Esophagus muscularis mucosa (tissue), 4 donors: ENCODE results near the gene GDI1. TPM values are rescaled to one million over a fixed set of nuclear protein-coding genes. Genes with fewer than 3 reads are reported as not detected.

Source experiments
- DNase-seq: peaks from one replicate; pipeline ENCODE4 v3.0.0-alpha.2; 2017; ENCODE audit errors: extremely low spot score
- H3K27ac ChIP-seq, 4 donors: fragments of 200-600 bp; sonication (generic); replicated peaks in 1 of 4; 1 replicate in 3 of 4; 2 replicates in 1 of 4; pipeline ENCODE4 v1.5.1; 2016 to 2019; ENCODE audit warnings: mild to moderate bottlenecking in 1 of 4
- H3K27me3 ChIP-seq, 4 donors: fragments of 200-600 bp; sonication (generic); one replicate each; pipeline versions ENCODE4 v1.5.1 to v1.6.0; 2016 to 2019
- H3K36me3 ChIP-seq, 4 donors: fragments of 200-600 bp; sonication (generic); one replicate each; pipeline ENCODE4 v1.5.1; 2016 to 2019
- H3K4me1 ChIP-seq, 4 donors: fragments of 200-600 bp; sonication (generic); one replicate each; pipeline ENCODE4 v1.5.1; 2016 to 2019
- H3K4me3 ChIP-seq, 4 donors: fragments of 200-600 bp; sonication (generic); 1 replicate in 2 of 4; 2 replicates in 2 of 4; pipeline ENCODE4 v1.5.1; 2016 to 2019; ENCODE audit warnings: mild to moderate bottlenecking in 4 of 4, moderate library complexity in 1 of 4
- H3K9me3 ChIP-seq, 4 donors: fragments of 200-600 bp; sonication (generic); 1 replicate in 3 of 4; 2 replicates in 1 of 4; pipeline ENCODE4 v1.5.1; 2016 to 2019
- EP300 ChIP-seq: sonication (generic); formaldehyde crosslinking; IDR thresholded peaks from one replicate; pipeline ENCODE4 v1.6.1; 2017; ENCODE audit warnings: antibody characterized with exemption
- POLR2A ChIP-seq: fragments of 450-650 bp; IDR thresholded peaks from one replicate; pipeline ENCODE4 v1.6.1; 2017; ENCODE audit warnings: antibody characterized with exemption, moderate library complexity, mild to moderate bottlenecking, low read depth
- POLR2AphosphoS5 ChIP-seq, 2 donors: sonication (generic); formaldehyde crosslinking; IDR thresholded peaks; one replicate each; pipeline ENCODE4 v1.6.1; 2017; ENCODE audit warnings: antibody characterized with exemption in 2 of 2
- WGBS: methylation state at CpG from one replicate; pipeline ENCODE4 v1.1.5; 2018; 5-methylcytosine and 5-hydroxymethylcytosine counted together
- intact Hi-C: fragments of 100-400 bp; cut with DNase I; formaldehyde crosslinking; loops from one replicate; pipeline ENCODE4 v1.15.1; 2023
- total RNA-seq, 4 donors: library from RNA; depleted of rRNA; stranded (reverse); fragments of >200 nt; gene quantifications; one replicate each; pipeline versions ENCODE4 v1.1.0 to v1.2.1, GENCODE V29; 2016
- TF ChIP-seq, protein P1 (sequence below), 3 experiments: fragments of 200-600 bp in 2 of 3; fragments of 450-650 bp in 1 of 3; sonication (generic) in 2 of 3; IDR thresholded peaks; one replicate each; pipeline ENCODE4 v1.5.1; 2017 to 2019; ENCODE audit warnings: antibody characterized with exemption in 3 of 3, mild to moderate bottlenecking in 2 of 3, moderate library complexity in 1 of 3

The GDI1 gene
- total RNA-seq, 4 donors from 2014 or later: 105 to 148 (median 128) TPM

- peaks cover 11 to 36% (median 30%) of the 10 kb centered on the region in 4 donors for H3K4me1 ChIP-seq
- no peaks in the 10 kb centered on the region for H3K9me3 ChIP-seq
- no peak for DNase-seq
- TF ChIP-seq, protein P1, sequence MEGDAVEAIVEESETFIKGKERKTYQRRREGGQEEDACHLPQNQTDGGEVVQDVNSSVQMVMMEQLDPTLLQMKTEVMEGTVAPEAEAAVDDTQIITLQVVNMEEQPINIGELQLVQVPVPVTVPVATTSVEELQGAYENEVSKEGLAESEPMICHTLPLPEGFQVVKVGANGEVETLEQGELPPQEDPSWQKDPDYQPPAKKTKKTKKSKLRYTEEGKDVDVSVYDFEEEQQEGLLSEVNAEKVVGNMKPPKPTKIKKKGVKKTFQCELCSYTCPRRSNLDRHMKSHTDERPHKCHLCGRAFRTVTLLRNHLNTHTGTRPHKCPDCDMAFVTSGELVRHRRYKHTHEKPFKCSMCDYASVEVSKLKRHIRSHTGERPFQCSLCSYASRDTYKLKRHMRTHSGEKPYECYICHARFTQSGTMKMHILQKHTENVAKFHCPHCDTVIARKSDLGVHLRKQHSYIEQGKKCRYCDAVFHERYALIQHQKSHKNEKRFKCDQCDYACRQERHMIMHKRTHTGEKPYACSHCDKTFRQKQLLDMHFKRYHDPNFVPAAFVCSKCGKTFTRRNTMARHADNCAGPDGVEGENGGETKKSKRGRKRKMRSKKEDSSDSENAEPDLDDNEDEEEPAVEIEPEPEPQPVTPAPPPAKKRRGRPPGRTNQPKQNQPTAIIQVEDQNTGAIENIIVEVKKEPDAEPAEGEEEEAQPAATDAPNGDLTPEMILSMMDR (IDR thresholded peaks at IDR 0.05): no peak
- TF ChIP-seq POLR2AphosphoS5 (IDR thresholded peaks at IDR 0.05): no peak
- no peak for TF ChIP-seq EP300
- no peak for TF ChIP-seq POLR2A
- H3K27me3 ChIP-seq: no peaks in the 10 kb centered on the region
- intact Hi-C loops: no loop called here
- H3K36me3 ChIP-seq: peaks cover 0 to 46% (median 39%) of the 10 kb centered on the region in 4 donors
- no peak overlapping the region for H3K27ac ChIP-seq
- WGBS: 88% methylated on average over 6 of the region's 7 CpGs
- H3K4me3 ChIP-seq: no peak overlapping the region
Observed at GRCh38 chrX:154433605-154434004, 3.3 kb upstream of the GDI1 start.

DNA sequence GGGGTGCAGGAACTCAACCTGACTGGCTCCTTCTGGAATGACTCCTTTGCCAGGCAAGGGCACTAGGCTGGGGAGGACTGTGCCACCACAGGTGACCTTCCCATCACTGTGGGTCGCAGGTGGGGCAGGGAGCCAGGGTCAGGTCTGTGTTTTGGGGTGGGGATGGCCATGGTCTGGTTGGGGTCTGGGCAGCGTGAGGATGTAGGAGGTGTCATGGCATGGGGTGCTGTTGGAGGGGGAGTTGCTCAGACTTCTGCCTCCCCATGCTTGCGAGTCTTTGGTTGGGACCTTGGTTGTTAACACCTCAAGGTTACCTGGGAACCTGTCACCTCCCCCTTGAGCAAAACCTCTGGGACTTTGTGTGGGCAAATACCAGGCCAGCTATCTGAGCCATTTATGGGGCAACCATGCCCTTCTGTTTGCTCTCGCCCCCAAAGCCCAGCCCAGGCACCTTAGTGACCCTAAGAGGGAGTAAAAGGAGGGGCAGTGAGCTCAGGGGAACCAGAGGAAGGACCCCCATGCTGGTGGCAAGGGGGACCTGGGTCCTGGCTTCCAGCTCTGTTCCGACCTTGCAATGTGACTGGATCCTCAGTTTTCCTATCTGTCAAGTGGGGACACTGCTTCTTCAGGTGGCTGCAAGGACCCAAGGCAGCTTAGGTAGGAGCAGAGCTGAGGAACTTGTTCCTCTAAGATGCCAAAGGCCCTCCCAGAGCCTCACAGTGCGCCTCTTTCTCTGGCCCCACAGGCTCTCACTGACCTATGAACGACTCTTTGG is 2.4 kb upstream of the GDI1 start:
- 71% methylated on average over 7 of the region's 7 CpGs for WGBS

DNA sequence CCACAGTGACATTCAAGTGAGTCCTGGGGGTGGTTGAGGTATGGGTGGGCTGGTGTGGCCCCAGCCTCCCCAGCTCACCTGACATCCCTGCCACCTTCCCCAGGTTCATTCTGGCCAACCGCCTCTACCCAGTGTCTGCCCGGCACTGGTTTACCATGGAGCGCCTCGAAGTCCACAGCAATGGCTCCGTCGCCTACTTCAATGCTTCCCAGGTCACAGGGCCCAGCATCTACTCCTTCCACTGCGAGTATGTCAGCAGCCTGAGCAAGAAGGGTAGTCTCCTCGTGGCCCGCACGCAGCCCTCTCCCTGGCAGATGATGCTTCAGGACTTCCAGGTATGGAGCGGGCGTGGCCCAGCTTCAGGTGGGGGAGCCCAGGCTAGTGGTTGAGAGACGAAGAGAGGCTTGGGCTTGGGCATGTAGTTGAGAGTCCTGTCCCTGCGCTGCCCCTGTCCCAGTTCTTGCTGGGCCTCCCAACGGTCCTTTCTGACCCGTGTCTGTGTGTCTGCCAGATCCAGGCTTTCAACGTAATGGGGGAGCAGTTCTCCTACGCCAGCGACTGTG is 1.7 kb upstream of the GDI1 start:
- Histone ChIP-seq H3K9me3 (no peaks in the 10 kb centered on the region), H3K27me3 (no peaks in the 10 kb centered on the region), H3K4me3 (no peak overlapping the region), H3K4me1 (peaks cover 12 to 33% (median 30%) of the 10 kb centered on the region in 4 donors), H3K27ac (peak overlapping the region in 1 of 4 donors; percentile 88), H3K36me3 (peaks cover 0 to 56% (median 47%) of the 10 kb centered on the region in 4 donors)
- DNase-seq: no peak
- TF ChIP-seq EP300: no peak
- TF ChIP-seq POLR2A: no peak
- no peak for TF ChIP-seq POLR2AphosphoS5 (IDR thresholded peaks at IDR 0.05)
- TF ChIP-seq, protein P1 (IDR thresholded peaks at IDR 0.05): no peak
- 93% methylated on average over 16 of the region's 19 CpGs for WGBS
- intact Hi-C loops: loop anchor here (5.0 kb wide), 1 partner anchor 52 kb away; the partner anchor contains the start of gene UBL4A

More for the DNA sequence above, 2.4 kb upstream of the GDI1 start:
- Histone ChIP-seq H3K4me3 (no peak overlapping the region), H3K27me3 (no peaks in the 10 kb centered on the region), H3K27ac (no peak overlapping the region), H3K9me3 (no peaks in the 10 kb centered on the region), H3K4me1 (peaks cover 13 to 40% (median 34%) of the 10 kb centered on the region in 4 donors), H3K36me3 (peaks cover 0 to 49% (median 42%) of the 10 kb centered on the region in 4 donors)
- intact Hi-C loops: loop anchor here (5.0 kb wide), 1 partner anchor 53 kb away; the partner anchor contains the start of gene UBL4A
- TF ChIP-seq POLR2A (no peak), EP300 (no peak), POLR2AphosphoS5 (IDR thresholded peaks at IDR 0.05) (no peak)
- TF ChIP-seq, protein P1 (IDR thresholded peaks at IDR 0.05): no peak
- DNase-seq: no peak

DNA sequence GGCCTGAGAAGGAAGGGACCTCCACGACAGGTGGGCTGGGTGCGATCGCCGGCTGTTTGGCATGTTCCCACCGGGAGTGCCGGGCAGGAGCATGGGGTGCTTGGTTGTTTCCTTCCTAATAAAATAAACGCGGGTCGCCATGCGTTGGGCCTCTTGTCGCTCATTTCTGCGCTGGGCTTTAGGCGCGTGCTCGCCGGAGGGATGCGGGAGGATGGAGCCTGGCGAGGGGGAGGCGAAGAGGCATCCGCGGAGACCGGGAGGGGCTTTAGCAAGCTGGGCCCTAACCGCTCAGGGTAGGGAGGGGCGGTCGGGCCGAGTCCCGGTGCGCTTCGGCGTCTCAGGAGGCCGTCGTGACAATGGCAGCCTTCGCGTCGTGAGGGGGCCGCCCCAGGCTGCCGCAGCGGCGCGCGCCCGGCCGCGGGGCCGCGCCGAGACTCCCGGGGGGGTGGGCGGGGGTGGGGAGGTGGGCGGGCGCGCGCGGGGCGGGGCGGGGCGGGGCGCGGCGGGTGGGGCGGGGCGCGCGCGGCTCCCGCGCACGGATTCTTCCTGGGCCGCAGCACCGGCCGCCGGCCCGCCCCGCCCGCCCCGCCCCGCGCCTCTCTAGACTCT is 476 bp upstream of the GDI1 start:
- H3K9me3 ChIP-seq: no peaks in the 10 kb centered on the region
- intact Hi-C loops: loop anchor here (5.0 kb wide), 1 partner anchor 51 kb away; the partner anchor contains the start of gene UBL4A
- TF ChIP-seq, protein P1 (IDR thresholded peaks at IDR 0.05): no peak
- TF ChIP-seq POLR2AphosphoS5 (IDR thresholded peaks at IDR 0.05) (no peak), EP300 (no peak), POLR2A (no peak)
- H3K4me3 ChIP-seq: peak overlapping the region; percentile 68 to 84 (median 74)
- peaks cover 7 to 24% (median 22%) of the 10 kb centered on the region in 4 donors for H3K4me1 ChIP-seq
- peak overlapping the region; percentile 88 to 91 (median 90) for H3K27ac ChIP-seq
- peaks cover 0 to 66% (median 59%) of the 10 kb centered on the region in 4 donors for H3K36me3 ChIP-seq
- WGBS: 23% methylated on average over 23 of the region's 78 CpGs
- no peaks in the 10 kb centered on the region for H3K27me3 ChIP-seq
- DNase-seq: no peak
